GM19324 (cell line): Measurements from ENCODE around the gene METTL3.

Source experiments
- ATAC-seq: cut with Tn5 transposase; IDR thresholded peaks from one replicate; pipeline ENCODE4 v1.9.1; 2021; ENCODE audit warnings: mild to moderate bottlenecking, moderate library complexity; ENCODE audit not compliant: unreplicated experiment, low FRiP score

The METTL3 gene

DNA sequence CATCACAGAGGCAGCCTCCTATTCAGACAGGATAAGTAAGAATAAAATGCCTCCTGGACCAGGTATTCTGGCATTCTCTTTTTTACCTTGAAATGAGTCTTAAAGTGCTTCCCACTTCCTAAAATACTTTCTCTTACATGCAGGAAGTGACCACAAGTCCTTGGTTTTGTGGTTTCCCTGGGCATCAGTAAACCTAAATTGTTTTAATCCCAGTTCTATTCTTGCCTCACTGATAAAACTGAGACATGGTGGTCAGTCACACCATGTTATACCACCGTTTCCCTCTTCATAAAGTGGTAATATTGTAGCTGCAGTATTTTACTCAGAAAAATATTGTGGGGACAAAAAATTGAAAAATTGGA, 16.2 kb upstream of the METTL3 start:
- ATAC-seq, result no peak

DNA sequence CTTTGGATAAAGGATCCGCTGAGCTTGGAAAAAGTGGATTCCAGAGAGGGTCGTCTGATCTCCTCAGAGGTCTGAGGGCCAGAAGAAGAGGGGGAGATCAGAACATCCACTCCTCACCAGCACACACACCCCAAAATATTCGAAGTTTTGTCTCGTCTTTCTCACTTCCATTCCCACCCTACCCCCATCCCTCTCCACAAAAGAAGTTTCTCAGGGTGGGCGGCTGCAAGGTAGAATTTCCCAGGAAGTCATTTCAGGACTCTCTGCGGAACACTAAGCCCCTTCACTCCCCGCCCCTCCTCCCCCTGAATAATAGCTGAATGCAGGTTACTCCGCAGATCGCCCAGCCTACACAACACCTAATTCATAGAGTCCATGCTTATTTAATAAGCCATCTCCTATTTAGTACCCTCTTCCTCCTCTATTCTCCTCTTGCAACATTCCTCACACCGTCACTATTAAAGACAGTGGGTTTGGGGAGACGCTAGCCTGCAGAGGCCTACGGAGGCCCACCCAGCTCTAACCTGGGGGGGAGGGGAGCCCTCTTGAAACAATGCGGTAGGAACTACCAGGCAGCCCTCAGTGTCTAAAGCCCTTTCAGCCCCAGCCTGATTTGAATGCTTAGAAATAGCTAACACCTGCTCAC, 15.7 kb upstream of the METTL3 start:
- no peak for ATAC-seq

DNA sequence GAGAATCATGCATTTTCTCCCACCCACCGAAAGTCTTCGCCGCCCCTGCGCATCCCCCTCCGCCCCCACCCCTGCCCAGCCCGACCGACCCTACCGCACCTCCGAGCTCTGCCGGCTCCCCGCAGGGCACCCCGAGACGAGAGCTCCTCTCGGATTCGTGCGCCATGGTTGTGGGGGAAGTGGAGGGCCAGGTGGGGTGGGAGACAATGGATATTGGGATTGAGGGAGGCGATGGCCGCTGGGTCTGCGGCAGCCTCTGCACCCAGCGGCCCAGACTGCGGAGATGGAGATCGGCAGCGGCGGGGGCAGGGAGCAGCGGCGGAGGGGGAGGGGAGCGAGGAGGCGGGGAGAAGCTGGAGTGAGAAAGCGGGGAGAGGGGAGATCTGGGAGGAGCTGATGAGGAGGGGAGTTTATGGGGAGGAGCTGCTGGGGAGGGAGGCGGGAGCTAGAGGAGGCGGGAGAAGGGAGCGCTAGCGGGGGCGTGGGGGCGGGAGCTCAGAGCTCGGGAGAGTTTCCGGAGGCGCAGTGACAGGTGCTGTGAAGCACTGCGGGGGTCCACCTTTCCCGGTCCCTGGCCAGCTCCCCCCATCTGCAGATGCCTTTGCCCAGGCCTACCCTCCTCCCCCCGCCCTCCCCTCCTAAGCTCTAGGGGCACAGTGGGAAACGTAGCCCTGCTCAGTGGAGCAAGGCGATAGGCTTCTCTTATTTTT, 15.0 kb upstream of the METTL3 start, which contains the start of gene SALL2:
Gene SALL2 (minus strand): TSS at position 385 of the 710 bp plus-strand sequence. CDS start 219 bp downstream, at position 166.
- no peak for ATAC-seq

DNA sequence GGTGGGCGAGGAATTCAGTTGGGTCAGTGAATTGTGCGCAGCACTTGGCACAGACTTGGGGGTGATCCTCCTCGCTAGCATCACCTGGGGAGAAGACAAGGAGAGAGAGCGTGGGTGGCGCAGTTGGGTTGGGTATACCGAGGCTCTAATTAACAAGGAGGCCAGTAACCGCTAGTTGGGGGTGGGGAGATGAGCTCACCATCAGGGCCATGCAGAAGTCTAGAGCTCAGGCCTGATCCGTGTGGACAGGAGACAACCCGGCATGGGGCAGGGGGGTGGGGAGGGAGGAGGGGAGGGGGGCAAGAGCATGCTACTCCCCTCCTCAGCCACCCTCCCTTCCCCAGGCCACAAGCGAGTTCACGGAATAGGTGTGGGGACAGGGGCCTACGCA, 14.4 kb upstream of the METTL3 start:
- no peak for ATAC-seq

DNA sequence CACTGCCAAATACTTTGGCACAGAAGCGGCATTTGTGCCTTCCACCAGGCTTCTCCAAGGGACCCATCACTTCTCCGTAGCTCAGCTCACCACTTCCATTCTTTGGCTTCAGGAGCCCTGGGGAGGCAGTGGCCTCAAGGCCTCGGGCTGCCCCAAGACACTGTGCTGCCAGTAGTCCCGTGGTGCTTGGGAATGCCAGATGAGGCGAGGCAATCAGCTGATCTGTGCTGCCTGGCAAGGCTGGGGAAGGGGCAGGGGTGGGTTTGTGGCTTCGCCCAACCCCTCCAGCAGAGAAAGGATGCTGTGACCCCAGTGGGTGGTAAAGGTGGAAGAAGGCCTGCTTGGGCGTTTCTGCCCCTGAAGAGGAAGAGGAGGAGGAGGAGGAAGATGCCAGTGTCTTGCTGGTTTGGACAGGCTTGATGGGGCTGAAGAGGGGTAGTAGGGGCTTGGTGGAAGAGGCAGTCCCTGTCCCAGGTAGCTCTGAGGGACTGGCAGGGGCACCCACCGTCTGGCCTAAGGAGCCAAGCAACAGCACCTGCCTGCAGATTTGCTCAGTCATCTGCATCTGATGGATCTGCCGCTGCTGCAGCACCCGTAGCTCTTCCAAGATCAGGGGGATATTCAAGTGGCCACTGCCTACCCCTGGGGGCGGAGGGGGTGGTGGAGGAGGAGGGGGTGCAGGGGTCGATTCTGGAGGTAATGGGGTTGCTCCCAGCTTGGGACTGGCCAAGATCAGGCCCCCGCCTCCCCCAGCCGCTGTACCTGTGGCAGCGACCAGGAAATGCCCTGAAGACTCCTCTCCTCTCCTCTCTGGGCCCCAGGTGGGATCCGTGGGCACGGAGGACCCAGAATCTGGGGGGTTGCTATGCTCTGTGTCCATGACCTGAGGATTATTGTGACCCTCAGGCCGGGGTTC, 13.7 kb upstream of the METTL3 start:
- ATAC-seq, result no peak

DNA sequence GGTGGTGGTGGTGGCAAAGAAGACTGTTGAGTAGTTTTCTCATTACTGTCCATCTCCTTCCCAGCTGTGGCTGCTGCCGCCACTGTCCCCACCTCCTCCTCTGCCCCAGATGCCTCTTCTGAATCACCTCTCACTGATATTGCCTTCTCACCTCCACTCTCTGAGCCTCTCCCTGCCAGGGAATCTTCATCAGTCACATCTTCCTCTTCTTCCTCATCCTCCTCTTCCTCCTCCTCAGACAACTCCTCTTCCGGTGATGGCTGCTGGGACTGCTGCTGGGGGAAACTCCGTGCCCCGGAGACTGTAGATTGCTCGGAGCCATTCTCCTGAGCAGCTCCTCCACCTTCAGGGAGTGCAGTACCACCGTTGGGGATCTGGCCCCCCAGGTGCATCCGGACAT, 12.1 kb upstream of the METTL3 start:
- no peak for ATAC-seq

DNA sequence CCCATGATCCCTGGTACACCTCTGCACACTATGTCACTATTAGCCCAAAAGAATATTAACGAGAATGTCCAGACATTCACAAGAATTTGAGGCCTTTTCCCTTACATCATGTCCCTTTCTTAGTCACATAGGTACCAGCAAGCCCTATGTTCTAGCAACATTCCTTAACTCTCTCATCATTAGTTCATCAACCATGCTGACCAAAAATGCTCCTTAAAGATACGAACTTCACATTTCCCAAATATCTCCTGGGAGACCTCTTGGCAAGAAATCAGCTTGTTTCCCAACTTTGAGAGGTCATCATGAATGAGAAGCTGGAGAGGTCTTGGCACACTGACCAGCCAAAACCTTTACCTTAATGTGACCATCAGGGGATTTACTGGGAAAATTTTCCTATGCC, 10.4 kb upstream of the METTL3 start:
- no peak for ATAC-seq

DNA sequence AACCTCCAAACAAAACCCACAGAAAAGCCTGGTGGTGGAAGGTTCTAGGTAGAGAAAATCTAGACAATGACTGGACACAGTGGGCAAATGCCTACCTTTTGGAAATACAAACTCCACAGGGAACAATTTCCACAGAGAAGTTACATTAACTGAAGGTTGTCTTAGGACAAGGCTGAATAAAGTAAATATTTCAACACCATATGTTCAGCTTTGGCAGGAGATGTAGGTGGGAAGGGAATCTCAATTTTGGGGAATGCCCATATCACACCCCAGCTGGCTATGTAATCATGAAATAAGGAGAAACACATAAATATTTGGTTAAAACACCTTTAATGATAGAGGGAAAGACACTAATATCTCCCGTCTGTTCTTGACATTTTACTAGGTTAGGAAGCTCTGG, 9.6 kb upstream of the METTL3 start:
- no peak for ATAC-seq

DNA sequence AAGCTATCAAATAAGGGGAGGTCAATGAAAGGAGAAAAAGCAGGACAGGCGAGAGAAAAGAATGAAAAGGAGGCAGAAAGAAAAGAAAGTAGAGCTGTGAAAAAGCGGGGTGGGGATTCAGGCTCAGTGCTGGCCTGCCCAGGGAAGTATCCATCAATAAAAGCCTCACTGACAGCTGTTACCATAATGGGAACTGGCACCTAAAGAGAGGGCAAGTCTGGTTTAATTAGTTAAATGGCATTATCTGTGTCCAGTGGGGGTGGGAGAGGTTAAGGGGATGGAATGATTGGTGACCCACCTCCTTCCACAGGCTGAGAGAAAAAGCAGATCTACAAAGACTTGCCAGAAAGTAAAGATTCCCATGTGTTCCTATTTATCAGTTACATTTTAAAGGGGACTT, 7.6 kb upstream of the METTL3 start:
- ATAC-seq, result no peak

DNA sequence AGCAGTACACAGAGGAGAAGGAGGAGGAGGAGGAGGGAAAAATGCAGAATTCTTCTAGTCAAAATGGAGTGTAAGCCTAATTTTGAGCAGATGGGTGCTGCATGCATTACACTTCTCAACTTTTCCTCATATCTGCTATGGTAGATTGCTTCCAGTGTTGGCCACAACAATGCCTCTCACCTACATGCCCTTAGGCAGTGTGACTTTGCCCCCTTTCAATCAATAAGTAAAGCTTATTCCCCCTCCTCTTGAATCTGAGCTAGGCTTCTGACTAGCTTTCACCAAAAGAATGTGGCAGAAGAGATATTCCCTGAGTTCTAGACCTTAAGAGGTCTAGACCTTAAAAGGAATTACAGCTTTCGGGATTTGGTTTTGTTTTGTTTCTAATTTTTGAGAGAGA, 3.2 kb upstream of the METTL3 start:
- ATAC-seq, result no peak

DNA sequence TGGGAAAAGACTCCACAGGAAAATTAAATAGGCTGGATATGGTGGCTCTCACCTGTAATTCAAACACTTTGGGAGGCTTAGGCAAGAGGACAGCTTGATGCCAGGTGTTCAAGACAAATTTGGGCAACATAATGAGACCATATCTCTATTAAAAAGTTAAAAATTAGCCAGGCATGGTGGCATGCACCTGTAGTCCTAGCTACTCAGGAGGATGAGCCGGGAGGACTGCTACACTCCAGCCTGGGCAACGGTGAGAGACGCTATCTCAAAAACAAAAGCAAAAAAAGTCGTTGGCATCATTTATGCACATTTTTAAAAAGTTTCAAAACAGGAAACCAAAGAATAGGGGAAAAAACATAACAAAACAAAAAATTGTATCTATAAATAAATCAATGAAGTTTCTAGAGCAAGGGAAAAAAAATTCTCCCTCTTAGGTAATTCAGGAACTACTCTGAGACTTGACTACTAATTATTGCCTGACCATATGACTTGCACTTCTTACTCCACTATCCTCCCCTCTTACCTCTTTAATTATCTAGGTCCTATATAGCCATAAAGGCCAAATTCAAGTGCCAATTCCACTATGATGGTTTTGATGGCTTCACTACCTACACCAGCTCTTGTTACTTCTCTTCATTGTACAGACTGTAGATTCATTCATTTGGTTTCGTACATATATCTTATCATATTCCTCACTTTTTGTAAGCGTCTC, 1.6 kb downstream of the METTL3 start:
- ATAC-seq, result no peak

DNA sequence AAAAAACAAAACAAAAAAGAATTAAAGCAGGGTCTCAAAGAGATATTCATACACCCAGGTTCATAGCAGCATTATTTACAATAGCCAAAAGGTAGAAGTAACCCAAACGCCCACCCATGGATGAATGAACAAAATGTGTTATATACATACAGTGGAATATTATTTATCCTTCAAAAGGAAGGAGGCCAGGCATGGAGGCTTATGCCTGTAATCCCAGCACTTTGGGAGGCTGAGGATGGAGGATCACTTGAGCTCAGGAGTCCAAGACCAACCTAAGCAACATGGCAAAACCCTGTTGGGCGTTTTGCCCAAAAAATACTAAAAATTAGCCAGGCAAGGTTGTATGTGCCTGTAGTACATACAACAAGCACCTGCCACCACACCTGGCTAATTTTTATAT, 4.6 kb downstream of the METTL3 start:
- no peak for ATAC-seq

DNA sequence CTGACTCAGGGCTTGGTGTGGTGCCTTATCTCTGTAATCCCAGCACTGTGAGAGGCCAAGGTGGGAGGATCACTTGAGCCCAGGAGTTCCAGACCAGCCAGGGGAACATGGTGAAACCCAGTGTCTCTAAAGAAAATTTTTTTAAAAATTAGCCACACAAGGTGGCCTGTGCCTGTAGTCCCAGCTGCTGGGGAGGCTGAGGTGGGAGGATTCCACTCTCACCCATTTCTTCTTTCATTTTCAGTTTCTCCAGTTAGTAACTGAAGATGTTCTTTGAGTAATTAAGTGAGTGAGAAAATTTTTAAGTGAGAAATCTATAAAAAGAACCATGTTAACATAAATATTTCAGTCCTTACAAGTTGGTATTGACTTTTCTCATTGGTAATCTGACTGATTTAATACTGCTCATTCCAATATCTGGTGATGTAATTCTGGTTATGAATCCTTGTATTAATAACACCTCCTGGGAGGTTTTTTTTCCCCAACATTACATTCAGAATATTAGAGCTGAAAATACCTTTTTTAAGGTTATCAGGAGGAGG, 6.1 kb downstream of the METTL3 start:
- ATAC-seq, result peak; percentile 67

DNA sequence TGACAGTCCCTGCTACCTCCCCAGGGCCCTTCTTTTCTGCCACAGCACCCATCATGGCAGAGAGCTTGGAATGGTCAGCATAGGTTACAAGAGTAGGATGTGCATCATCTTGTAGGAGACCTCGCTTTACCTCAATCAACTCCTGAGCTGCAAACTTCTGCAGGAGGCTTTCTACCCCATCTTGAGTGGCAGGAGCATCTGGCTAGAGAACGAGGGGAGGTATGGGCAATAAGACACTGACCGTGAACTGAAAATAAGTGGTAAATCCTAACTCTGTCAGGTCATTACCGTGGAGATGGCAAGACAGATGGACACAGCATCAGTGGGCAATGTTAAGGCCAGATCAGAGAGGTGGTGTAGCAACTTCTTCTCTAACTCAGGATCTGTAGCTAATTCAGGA, 7.8 kb downstream of the METTL3 start:
- ATAC-seq, result no peak

DNA sequence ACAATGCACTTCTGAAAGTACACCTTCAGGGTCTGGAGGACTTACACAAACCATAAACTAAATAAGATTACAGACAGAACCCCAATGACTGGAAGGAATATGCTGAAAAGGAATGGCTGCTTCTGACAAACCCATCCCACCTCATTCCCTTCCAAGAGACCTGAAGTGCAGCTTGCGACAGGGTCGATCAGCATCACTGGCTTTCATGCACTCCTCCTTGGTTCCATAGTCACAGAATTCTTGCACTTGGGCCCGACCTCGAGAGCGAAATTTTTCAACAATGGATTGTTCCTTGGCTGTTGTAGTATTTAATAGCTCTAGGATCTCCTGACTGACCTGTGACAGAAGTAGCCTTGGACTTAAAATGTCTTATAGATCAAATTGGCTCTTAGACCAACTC, 9.6 kb downstream of the METTL3 start:
- no peak for ATAC-seq

DNA sequence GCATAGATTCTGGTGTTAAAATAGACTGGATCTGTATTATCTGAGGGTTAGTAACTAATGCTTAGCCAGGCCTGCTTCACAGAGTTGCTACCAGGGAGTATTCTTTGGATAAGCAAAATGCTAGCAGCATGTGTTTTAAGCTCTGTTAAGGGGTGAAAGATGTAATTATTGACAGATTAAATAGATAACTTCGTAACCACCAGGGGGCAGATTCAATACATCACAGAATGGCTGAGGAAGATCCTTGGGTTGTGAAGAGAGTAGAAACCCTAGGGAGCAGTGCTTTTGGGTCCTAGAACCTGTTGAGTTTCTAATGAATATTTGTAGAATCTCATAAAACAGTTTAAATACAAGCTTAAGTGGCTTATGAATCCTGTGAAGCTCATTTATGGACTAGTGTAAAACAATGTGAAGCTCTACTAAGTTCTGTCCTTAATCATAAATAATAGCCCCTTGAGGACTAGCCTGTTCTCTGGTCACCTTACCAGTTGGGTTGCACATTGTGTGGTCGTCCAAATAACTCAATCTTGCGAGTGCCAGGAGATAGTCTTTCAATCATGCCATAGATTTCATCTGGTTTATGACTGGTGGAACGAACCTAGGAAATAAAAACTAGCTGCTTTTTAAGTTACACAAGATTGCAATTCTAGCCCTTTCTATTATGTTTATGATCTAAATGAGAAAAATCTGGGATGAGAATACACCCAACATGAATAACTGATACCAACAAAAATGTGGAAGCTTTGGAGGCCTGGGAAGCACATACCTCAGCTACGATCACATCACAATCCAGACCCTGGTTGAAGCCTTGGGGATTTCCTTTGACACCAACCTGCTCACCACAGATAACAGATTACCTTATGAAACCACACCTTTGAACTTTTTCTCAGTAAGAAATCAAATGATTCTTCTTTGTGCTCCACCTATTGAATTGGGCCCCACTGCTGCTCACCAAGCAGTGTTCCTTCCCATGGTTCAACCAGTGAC, 12.3 kb downstream of the METTL3 start:
- ATAC-seq, result no peak

DNA sequence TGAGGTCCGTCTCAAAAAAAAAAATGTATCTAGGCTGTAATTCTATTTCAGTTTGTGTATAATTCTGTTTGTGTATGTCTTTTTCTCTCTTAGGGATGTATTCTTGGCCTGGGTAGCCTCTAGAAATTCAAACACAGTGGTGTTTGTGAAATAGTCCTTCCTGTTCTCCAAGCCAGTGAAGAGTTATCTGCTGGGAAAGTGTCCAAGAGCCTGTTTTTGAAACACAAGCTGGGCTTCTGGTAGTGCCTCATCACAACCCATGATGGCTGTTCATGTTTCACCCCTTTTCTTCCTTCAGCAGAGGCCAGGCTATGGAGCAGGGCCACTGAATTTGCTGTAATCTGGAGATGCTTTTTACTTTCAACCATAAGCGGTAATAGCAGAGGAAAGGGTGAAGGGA, 14.7 kb downstream of the METTL3 start:
- no peak for ATAC-seq

DNA sequence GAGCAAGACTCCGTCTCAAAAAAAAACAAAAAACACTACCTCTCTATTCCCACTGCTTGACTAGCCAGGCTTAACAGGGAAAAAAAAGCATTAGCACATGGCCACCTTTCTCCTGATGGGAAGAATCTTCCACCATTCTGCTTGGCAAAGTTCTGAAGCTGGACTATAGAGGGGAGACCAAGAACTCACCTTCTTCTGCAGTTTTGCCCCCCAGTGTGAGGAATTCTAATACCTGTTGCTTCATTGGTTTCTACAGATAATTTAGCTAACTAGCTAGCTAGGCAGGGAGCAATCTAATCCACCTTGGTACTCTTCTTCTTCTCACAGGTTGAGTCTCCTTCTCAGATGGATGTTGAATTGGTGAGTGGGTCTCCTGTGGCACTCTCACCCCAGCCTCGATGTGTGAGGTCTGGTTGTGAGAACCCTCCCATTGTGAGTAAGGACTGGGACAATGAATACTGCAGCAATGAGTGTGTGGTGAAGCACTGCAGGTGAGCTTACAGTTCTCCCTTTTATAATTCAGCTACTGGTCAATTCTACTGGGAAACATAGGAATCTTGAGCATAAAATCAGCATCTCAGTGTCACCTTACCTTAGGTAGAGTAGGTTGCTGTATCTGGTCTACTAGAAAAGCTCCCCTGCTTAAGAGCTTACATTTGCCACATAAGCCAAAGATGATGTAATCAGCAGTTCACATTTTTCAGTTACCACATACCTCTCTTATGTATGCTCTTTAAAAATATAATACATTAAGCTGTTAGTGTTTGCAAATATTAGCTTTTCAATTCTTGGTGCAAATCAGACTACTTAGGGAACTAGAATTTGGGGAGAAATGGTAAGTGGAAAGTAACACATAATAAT, 16.0 kb downstream of the METTL3 start:
- no peak for ATAC-seq
